ENCODE data around the gene ALOX12.
"Not testable (repeated sequence)": the region's sequence is repeated elsewhere in the genome, so short reads cannot be mapped to it uniquely, and the experiment has no call there.

ALOX12 gene

GRCh38 chr17:6995500-6996255 is at the start of gene ALOX12:
ALOX12 (plus strand) TSS chr17:6996049; CDS start chr17:6996118, 69 bp downstream.
- no peak for DNase-seq

- DNase-seq: no peak
Observed at GRCh38 chr17:6947745-6948144, 48.1 kb upstream of the ALOX12 start.

- no peak for DNase-seq
Observed at GRCh38 chr17:6948562-6948961, 47.3 kb upstream of the ALOX12 start.

- DNase-seq: no peak
Observed at GRCh38 chr17:6948976-6949375, 46.9 kb upstream of the ALOX12 start.

- DNase-seq: not testable (repeated sequence)
Observed at GRCh38 chr17:6950938-6951337, 44.9 kb upstream of the ALOX12 start.

- no peak for DNase-seq
Observed at GRCh38 chr17:6953689-6954088, 42.2 kb upstream of the ALOX12 start.

- no peak for DNase-seq
Observed at GRCh38 chr17:6959700-6960099, 36.1 kb upstream of the ALOX12 start.

GRCh38 chr17:6969323-6969726 is 26.5 kb upstream of the ALOX12 start:
- DNase-seq: no peak

- DNase-seq: no peak
Observed at GRCh38 chr17:6970992-6971391, 24.9 kb upstream of the ALOX12 start.

- not testable (repeated sequence) for DNase-seq
Observed at GRCh38 chr17:6979440-6979839, 16.4 kb upstream of the ALOX12 start.

- DNase-seq: no peak
Observed at GRCh38 chr17:6981426-6981825, 14.4 kb upstream of the ALOX12 start.

- DNase-seq: no peak
Observed at GRCh38 chr17:6985266-6985665, 10.6 kb upstream of the ALOX12 start.

- no peak for DNase-seq
Observed at GRCh38 chr17:6986676-6987075, 9.2 kb upstream of the ALOX12 start.

GRCh38 chr17:6989779-6990178 is 6.1 kb upstream of the ALOX12 start:
- DNase-seq: no peak

- not testable (repeated sequence) for DNase-seq
Observed at GRCh38 chr17:6993613-6994056, 2.2 kb upstream of the ALOX12 start.

GRCh38 chr17:6994118-6994598 is 1.7 kb upstream of the ALOX12 start:
- DNase-seq: no peak

GRCh38 chr17:6994666-6995256 is 1.1 kb upstream of the ALOX12 start:
- no peak for DNase-seq

- DNase-seq: no peak
Observed at GRCh38 chr17:6996256-6997011, 585 bp downstream of the ALOX12 start.

GRCh38 chr17:6997171-6997570 is 1.3 kb downstream of the ALOX12 start:
- DNase-seq: no peak

GRCh38 chr17:6998855-6999508 is 3.1 kb downstream of the ALOX12 start:
- DNase-seq: no peak

GRCh38 chr17:7001318-7001961 is 5.6 kb downstream of the ALOX12 start:
- peak in 1 of 4 experiments; percentile 10 for DNase-seq

GRCh38 chr17:7002288-7003047 is 6.6 kb downstream of the ALOX12 start:
- DNase-seq: no peak

Measured in activated CD4-positive, CD25-positive, alpha-beta regulatory T cell (primary cell).